Middle frontal gyrus (tissue), 1 donor: Measurements from ENCODE around the gene SLC9A4.

Source experiments
- DNase-seq: peaks from one replicate; pipeline ENCODE4 v3.0.0-alpha.2; 2015; ENCODE audit warnings: low spot score; ENCODE audit errors: extremely low spot score

Gene SLC9A4

GRCh38 chr2:102498414-102498813, 25.4 kb downstream of the SLC9A4 start:
- DNase-seq: no peak

- DNase-seq: no peak
These were observed 26.5 kb downstream of the SLC9A4 start for GRCh38 chr2:102499558-102499957.

GRCh38 chr2:102502576-102502975, 29.6 kb downstream of the SLC9A4 start:
- DNase-seq: no peak

GRCh38 chr2:102504833-102505232, 31.8 kb downstream of the SLC9A4 start:
- DNase-seq: no peak

GRCh38 chr2:102505290-102505689, 32.3 kb downstream of the SLC9A4 start:
- no peak for DNase-seq

- DNase-seq: no peak
These were observed 33.7 kb downstream of the SLC9A4 start for GRCh38 chr2:102506743-102507142.

- DNase-seq: no peak
These were observed 35.8 kb downstream of the SLC9A4 start for GRCh38 chr2:102508863-102509262.

GRCh38 chr2:102509749-102510148, 36.7 kb downstream of the SLC9A4 start:
- no peak for DNase-seq

GRCh38 chr2:102510791-102511575, 38.0 kb downstream of the SLC9A4 start:
- no peak for DNase-seq

- no peak for DNase-seq
These were observed 39.1 kb downstream of the SLC9A4 start for GRCh38 chr2:102512161-102512560.

GRCh38 chr2:102513355-102513939, 40.4 kb downstream of the SLC9A4 start:
- no peak for DNase-seq

- DNase-seq: no peak
These were observed 41.2 kb downstream of the SLC9A4 start for GRCh38 chr2:102514061-102514785.

GRCh38 chr2:102515851-102516250, 42.8 kb downstream of the SLC9A4 start:
- no peak for DNase-seq

GRCh38 chr2:102518170-102518569, 45.1 kb downstream of the SLC9A4 start:
- no peak for DNase-seq

- no peak for DNase-seq
These were observed 47.0 kb downstream of the SLC9A4 start for GRCh38 chr2:102520009-102520408.

- DNase-seq: no peak
These were observed 47.8 kb downstream of the SLC9A4 start for GRCh38 chr2:102520801-102521200.

- no peak for DNase-seq
These were observed 49.1 kb downstream of the SLC9A4 start for GRCh38 chr2:102522162-102522561.

- DNase-seq: no peak
These were observed 49.9 kb downstream of the SLC9A4 start for GRCh38 chr2:102522890-102523289.

GRCh38 chr2:102523651-102524050, 50.6 kb downstream of the SLC9A4 start:
- no peak for DNase-seq

GRCh38 chr2:102527086-102527485, 54.1 kb downstream of the SLC9A4 start:
- DNase-seq: no peak

GRCh38 chr2:102538491-102538890, 65.5 kb downstream of the SLC9A4 start:
- DNase-seq: no peak

GRCh38 chr2:102540882-102541281, 67.9 kb downstream of the SLC9A4 start:
- DNase-seq: no peak
